Common myeloid progenitor, CD34-positive (primary cell): ENCODE measurements around the gene OR7G3.

Experiments
- CTCF ChIA-PET: fragments of 350-600 bp; sonication (Branson Sonifier 250); formaldehyde crosslinking; loops from one replicate; lab custom pipeline; 2021; ENCODE audit warnings: antibody characterized with exemption; lab: Charles Lee
- POLR2A ChIA-PET: fragments of 350-600 bp; sonication (Branson Sonifier 250); formaldehyde crosslinking; loops from one replicate; lab custom pipeline; 2021; ENCODE audit warnings: antibody characterized with exemption; lab: Charles Lee
- DNase-seq, 3 donors: peaks; one replicate each; pipeline versions ENCODE4 v3.0.0 to v3.0.0-alpha.2; 2013
- H3K27ac ChIP-seq, 2 experiments: 1 replicate in 1 of 2; 2 replicates in 1 of 2; pipeline ENCODE4 v1.7.0; 2013; ENCODE audit warnings: inconsistent platforms in 2 of 2, low read length in 2 of 2, mild to moderate bottlenecking in 2 of 2, low read depth in 1 of 2, moderate library complexity in 1 of 2; ENCODE audit not compliant: severe bottlenecking in 2 of 2, insufficient read depth in 1 of 2, poor library complexity in 1 of 2
- H3K27me3 ChIP-seq, 5 experiments: replicated peaks in 2 of 5; 1 replicate in 3 of 5; 2 replicates in 2 of 5; pipeline versions ENCODE4 v1.6.1 to v1.7.0; 2013; ENCODE audit warnings: low read length in 4 of 5, mild to moderate bottlenecking in 2 of 5, moderate library complexity in 2 of 5, inconsistent platforms in 1 of 5; ENCODE audit not compliant: insufficient read depth in 5 of 5, control insufficient read depth in 4 of 5
- H3K36me3 ChIP-seq, 4 experiments: 1 replicate in 2 of 4; 2 replicates in 2 of 4; pipeline versions ENCODE4 v1.6.1 to v1.7.0; 2013; ENCODE audit warnings: low read length in 3 of 4, control low read depth in 1 of 4, mild to moderate bottlenecking in 1 of 4; ENCODE audit not compliant: control insufficient read depth in 4 of 4, insufficient read depth in 4 of 4
- H3K4me1 ChIP-seq, 4 experiments: 1 replicate in 3 of 4; 2 replicates in 1 of 4; pipeline versions ENCODE4 v1.6.1 to v1.7.1; 2013; ENCODE audit warnings: low read length in 3 of 4, mild to moderate bottlenecking in 3 of 4, control low read depth in 1 of 4, inconsistent platforms in 1 of 4, moderate library complexity in 1 of 4; ENCODE audit not compliant: control insufficient read depth in 4 of 4, insufficient read depth in 4 of 4; ENCODE audit errors: control extremely low read depth in 1 of 4
- H3K4me3 ChIP-seq, 7 experiments: 1 replicate in 4 of 7; 2 replicates in 3 of 7; pipeline versions ENCODE4 v1.5.1 to v1.7.0; 2013; ENCODE audit warnings: mild to moderate bottlenecking in 7 of 7, low read length in 6 of 7, moderate library complexity in 6 of 7, inconsistent platforms in 2 of 7, low read depth in 2 of 7, control low read depth in 1 of 7; ENCODE audit not compliant: insufficient read depth in 4 of 7, control insufficient read depth in 1 of 7; ENCODE audit errors: extremely low read depth in 1 of 7
- H3K9me3 ChIP-seq, 5 experiments: 1 replicate in 4 of 5; 2 replicates in 1 of 5; pipeline versions ENCODE4 v1.6.1 to v1.7.1; 2013; ENCODE audit warnings: low read length in 4 of 5, mild to moderate bottlenecking in 2 of 5, inconsistent platforms in 1 of 5, low read depth in 1 of 5, moderate library complexity in 1 of 5; ENCODE audit not compliant: control insufficient read depth in 4 of 5, insufficient read depth in 2 of 5; ENCODE audit errors: control extremely low read depth in 1 of 5
- WGBS: methylation state at CpG from one replicate; pipeline ENCODE4 v1.1.5; 2013; ENCODE audit not compliant: insufficient coverage; 5-methylcytosine and 5-hydroxymethylcytosine counted together

The OR7G3 gene

GRCh38 chr19:9116547-9116946, 10.2 kb downstream of the OR7G3 start:
- H3K36me3 ChIP-seq: no peaks in the 10 kb centered on the region
- POLR2A ChIA-PET: no interaction called here
- 92% methylated on average over 2 of the region's 5 CpGs for WGBS
- no peaks in the 10 kb centered on the region for H3K9me3 ChIP-seq
- DNase-seq: no peak
- no peak overlapping the region for H3K27ac ChIP-seq
- H3K27me3 ChIP-seq: peaks cover 0 to 23% (median 3%) of the 10 kb centered on the region in 5 experiments
- CTCF ChIA-PET: no interaction called here
- H3K4me1 ChIP-seq: no peaks in the 10 kb centered on the region
- H3K4me3 ChIP-seq: no peak overlapping the region

- peaks cover 0 to 23% (median 3%) of the 10 kb centered on the region in 5 experiments for H3K27me3 ChIP-seq
- no peaks in the 10 kb centered on the region for H3K36me3 ChIP-seq
- 55% methylated on average over 2 of the region's 2 CpGs for WGBS
- ChIA-PET CTCF (no interaction called here), POLR2A (no interaction called here)
- H3K9me3 ChIP-seq: no peaks in the 10 kb centered on the region
- no peaks in the 10 kb centered on the region for H3K4me1 ChIP-seq
- H3K4me3 ChIP-seq: no peak within 1 kb of the TSS
- no peak for DNase-seq
- no peak within 1 kb of the TSS for H3K27ac ChIP-seq
Measured at GRCh38 chr19:9115307-9115813, 11.4 kb downstream of the OR7G3 start, which contains the start of gene OR7G1. OR7G1 (minus strand) TSS chr19:9115763; CDS start chr19:9115763, 0 bp downstream.

- CTCF ChIA-PET: no interaction called here
- WGBS: 100% methylated on average over 1 of the region's 2 CpGs
- POLR2A ChIA-PET: no interaction called here
- H3K27ac ChIP-seq: no peak overlapping the region
- peaks cover 0 to 10% (median 4%) of the 10 kb centered on the region in 5 experiments for H3K27me3 ChIP-seq
- H3K4me3 ChIP-seq: no peak overlapping the region
- H3K36me3 ChIP-seq: no peaks in the 10 kb centered on the region
- no peak for DNase-seq
- no peaks in the 10 kb centered on the region for H3K4me1 ChIP-seq
- H3K9me3 ChIP-seq: no peaks in the 10 kb centered on the region
Measured at GRCh38 chr19:9109959-9110358, 16.8 kb downstream of the OR7G3 start.

- POLR2A ChIA-PET: no interaction called here
- 58% methylated on average over 6 of the region's 8 CpGs for WGBS
- CTCF ChIA-PET: no interaction called here
- H3K9me3 ChIP-seq: no peaks in the 10 kb centered on the region
- no peak within 1 kb of the TSS for H3K4me3 ChIP-seq
- H3K27me3 ChIP-seq: peaks cover 0 to 9% (median 4%) of the 10 kb centered on the region in 5 experiments
- DNase-seq: no peak
- no peaks in the 10 kb centered on the region for H3K4me1 ChIP-seq
- no peaks in the 10 kb centered on the region for H3K36me3 ChIP-seq
- H3K27ac ChIP-seq: no peak within 1 kb of the TSS
Measured at GRCh38 chr19:9107375-9107774, 19.4 kb downstream of the OR7G3 start, which contains the start of gene OR7G2. OR7G2 (minus strand) TSS chr19:9107475; CDS start chr19:9103243, 4,232 bp downstream.

- Histone ChIP-seq H3K9me3 (no peaks in the 10 kb centered on the region), H3K36me3 (no peaks in the 10 kb centered on the region), H3K4me3 (no peak within 1 kb of the TSS), H3K27ac (no peak within 1 kb of the TSS), H3K4me1 (no peaks in the 10 kb centered on the region), H3K27me3 (peaks cover 0 to 15% (median 2%) of the 10 kb centered on the region in 5 experiments)
- 100% methylated on average over 1 of the region's 2 CpGs for WGBS
- no peak for DNase-seq
- CTCF ChIA-PET: no interaction called here
- POLR2A ChIA-PET: no interaction called here
Measured at GRCh38 chr19:9086761-9087160, 40.0 kb downstream of the OR7G3 start, which contains the start of gene OR1M1. OR1M1 (plus strand) TSS chr19:9087061; CDS start chr19:9093245, 6,184 bp downstream.

- H3K27me3 ChIP-seq: no peaks in the 10 kb centered on the region
- no peaks in the 10 kb centered on the region for H3K4me1 ChIP-seq
- H3K9me3 ChIP-seq: no peaks in the 10 kb centered on the region
- 96% methylated on average over 3 of the region's 4 CpGs for WGBS
- no peaks in the 10 kb centered on the region for H3K36me3 ChIP-seq
- ChIA-PET CTCF (no interaction called here), POLR2A (no interaction called here)
- no peak overlapping the region for H3K27ac ChIP-seq
- H3K4me3 ChIP-seq: no peak overlapping the region
- no peak for DNase-seq
Measured at GRCh38 chr19:9078651-9079050, 48.1 kb downstream of the OR7G3 start.

- Histone ChIP-seq H3K27me3 (no peaks in the 10 kb centered on the region), H3K4me1 (no peaks in the 10 kb centered on the region), H3K4me3 (no peak overlapping the region), H3K27ac (no peak overlapping the region), H3K9me3 (no peaks in the 10 kb centered on the region), H3K36me3 (no peaks in the 10 kb centered on the region)
- DNase-seq: no peak
- POLR2A ChIA-PET: no interaction called here
- WGBS: over 99% methylated on average over 10 of the region's 10 CpGs
- CTCF ChIA-PET: no interaction called here
Measured at GRCh38 chr19:9076901-9077300, 49.8 kb downstream of the OR7G3 start.
